Hepatocyte (in vitro differentiated cells): ENCODE data around the gene BHMT2.

Experiments
- CTCF ChIP-seq: fragments of 200-600 bp; sonication (generic); IDR thresholded peaks from 2 replicates; pipeline ENCODE4 v1.5.1; 2016; ENCODE audit warnings: antibody characterized with exemption, mild to moderate bottlenecking; ENCODE audit not compliant: poor library complexity
- EZH2 ChIP-seq: fragments of 200-600 bp; sonication (generic); IDR thresholded peaks from 2 replicates; pipeline ENCODE4 v1.6.1; 2016; ENCODE audit warnings: antibody characterized with exemption, mild to moderate bottlenecking, borderline replicate concordance
- EZH2phosphoT487 ChIP-seq: fragments of 200-600 bp; sonication (generic); IDR thresholded peaks from one replicate; pipeline ENCODE4 v1.6.1; 2018; ENCODE audit warnings: antibody characterized with exemption, mild to moderate bottlenecking, low read depth, moderate library complexity; ENCODE audit not compliant: unreplicated experiment, severe bottlenecking

- TF ChIP-seq CTCF (peak; percentile 41), EZH2 (peak; percentile 61), EZH2phosphoT487 (no peak)
Observed at GRCh38 chr5:79109527-79110492, 40.2 kb downstream of the BHMT2 start.
